Activated naive CD8-positive, alpha-beta T cell treated with anti-CD3 and anti-CD28 coated beads, Interleukin-2, amount 10 ng/mL, durations not matched to agents 7 days and 5 days (primary cell): ENCODE results near the gene ADAMTS20. TPM values are rescaled to one million over a fixed set of nuclear protein-coding genes. Genes with fewer than 3 reads are reported as not detected.

Experiments
- ATAC-seq: fragments of 150-1000 bp; cut with Tn5 transposase; one replicate; pipeline ENCODE4 v1.10.0; 2021; ENCODE audit warnings: low read depth, moderate library complexity
- POLR2A ChIA-PET: fragments of 350-600 bp; sonication (Branson Sonifier 250); formaldehyde crosslinking; loops from one replicate; lab custom pipeline; 2021; ENCODE audit warnings: antibody characterized with exemption; lab: Charles Lee
- DNase-seq: peaks from one replicate; pipeline ENCODE4 v3.0.0; 2021
- H3K27ac Mint-ChIP-seq: one replicate; pipeline ENCODE4 v1.8.0; 2022; ENCODE audit warnings: mild to moderate bottlenecking, mixed read lengths
- H3K27me3 Mint-ChIP-seq: one replicate; pipeline ENCODE4 v1.8.0; 2022; ENCODE audit warnings: mild to moderate bottlenecking, moderate library complexity, mixed read lengths
- H3K36me3 Mint-ChIP-seq: one replicate; pipeline ENCODE4 v1.8.0; 2021; ENCODE audit warnings: mild to moderate bottlenecking, mixed read lengths
- H3K4me1 Mint-ChIP-seq: one replicate; pipeline ENCODE4 v1.8.0; 2021; ENCODE audit warnings: mixed read lengths
- H3K4me3 Mint-ChIP-seq: one replicate; pipeline ENCODE4 v1.8.0; 2022; ENCODE audit warnings: mild to moderate bottlenecking, moderate library complexity, mixed read lengths
- H3K9me3 Mint-ChIP-seq: one replicate; pipeline ENCODE4 v1.8.0; 2021; ENCODE audit warnings: mixed read lengths
- total RNA-seq, 2 experiments: library from RNA; stranded (reverse); gene quantifications; one replicate each; pipeline ENCODE4 v1.2.3, GENCODE V29; 2021

The ADAMTS20 gene
- total RNA-seq, 2 experiments from 2014 or later = not detected

DNA sequence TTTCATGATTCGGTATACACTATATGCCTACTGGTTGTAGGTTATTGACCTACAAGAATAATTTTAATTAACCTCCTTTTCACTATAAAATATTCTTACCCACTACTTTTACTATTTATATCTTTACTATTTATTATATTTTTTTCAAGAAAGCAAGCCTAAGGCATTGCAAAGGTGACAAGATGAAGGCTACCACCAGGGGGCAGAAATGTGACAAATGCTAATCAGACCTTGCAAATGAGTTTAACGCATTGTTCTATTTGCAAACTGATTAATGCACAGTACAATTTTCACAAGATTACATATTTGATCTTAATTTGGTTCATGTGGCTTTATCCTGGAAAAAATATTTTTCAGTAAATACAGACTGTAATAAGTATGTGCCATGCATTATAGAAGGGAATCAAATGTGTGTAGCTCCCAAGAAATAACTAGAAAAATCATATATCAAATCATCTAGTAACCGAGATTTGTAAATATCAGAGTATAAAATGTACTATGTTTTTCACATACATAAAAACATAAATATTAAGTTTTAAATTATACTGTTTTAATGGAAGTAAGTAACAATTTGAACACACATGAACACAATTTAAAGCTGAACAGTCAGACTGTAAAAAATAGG lies 107.0 kb downstream of the ADAMTS20 start:
- H3K4me3 Mint-ChIP-seq = no peak overlapping the region
- no peaks in the 10 kb centered on the region for H3K4me1 Mint-ChIP-seq
- ATAC-seq = no peak
- DNase-seq = no peak
- POLR2A ChIA-PET = no interaction called here
- no peaks in the 10 kb centered on the region for H3K36me3 Mint-ChIP-seq
- H3K9me3 Mint-ChIP-seq = no peaks in the 10 kb centered on the region
- H3K27ac Mint-ChIP-seq = no peak overlapping the region
- peaks cover 3% of the 10 kb centered on the region for H3K27me3 Mint-ChIP-seq

- H3K36me3 Mint-ChIP-seq = no peaks in the 10 kb centered on the region
- no peak for ATAC-seq
- POLR2A ChIA-PET = no interaction called here
These were observed 115.4 kb downstream of the ADAMTS20 start for GRCh38 chr12:43436597-43436996.

GRCh38 chr12:43434614-43435013 lies 117.4 kb downstream of the ADAMTS20 start:
- no peak overlapping the region for H3K27ac Mint-ChIP-seq
- ATAC-seq = no peak
- H3K4me1 Mint-ChIP-seq = no peaks in the 10 kb centered on the region
- no peaks in the 10 kb centered on the region for H3K27me3 Mint-ChIP-seq
- H3K9me3 Mint-ChIP-seq = no peaks in the 10 kb centered on the region
- no peaks in the 10 kb centered on the region for H3K36me3 Mint-ChIP-seq
- H3K4me3 Mint-ChIP-seq = no peak overlapping the region
- no peak for DNase-seq
- POLR2A ChIA-PET = no interaction called here

More at GRCh38 chr12:43436597-43436996, 115.4 kb downstream of the ADAMTS20 start:
- Mint-ChIP-seq H3K27me3 (no peaks in the 10 kb centered on the region), H3K4me1 (no peaks in the 10 kb centered on the region), H3K27ac (no peak overlapping the region), H3K4me3 (no peak overlapping the region), H3K9me3 (no peaks in the 10 kb centered on the region)
- no peak for DNase-seq

GRCh38 chr12:43428088-43428600 lies 123.9 kb downstream of the ADAMTS20 start:
- Mint-ChIP-seq H3K27me3 (no peaks in the 10 kb centered on the region), H3K27ac (no peak overlapping the region), H3K4me3 (no peak overlapping the region), H3K36me3 (no peaks in the 10 kb centered on the region), H3K4me1 (no peaks in the 10 kb centered on the region), H3K9me3 (no peaks in the 10 kb centered on the region)
- DNase-seq (no peak), ATAC-seq (no peak)
- POLR2A ChIA-PET = no interaction called here

DNA sequence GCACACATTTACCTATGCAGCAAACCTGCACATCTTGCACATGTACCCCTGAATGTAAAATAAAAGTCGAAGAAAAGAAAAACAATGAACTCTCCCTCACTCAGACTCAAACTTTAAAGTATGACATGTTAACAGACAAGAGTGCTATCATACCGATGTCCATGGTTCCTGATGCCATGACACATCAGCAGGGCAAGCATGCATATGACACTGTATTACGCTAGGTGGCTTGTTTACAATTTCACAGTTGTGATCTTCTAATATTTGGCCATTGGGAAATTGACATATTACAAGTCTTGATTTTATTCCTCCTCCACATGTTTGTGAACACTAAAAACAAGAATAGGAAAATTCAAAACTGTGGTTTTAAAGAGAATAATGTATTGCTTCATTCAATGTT lies 126.6 kb downstream of the ADAMTS20 start:
- DNase-seq = no peak
- Mint-ChIP-seq H3K36me3 (no peaks in the 10 kb centered on the region), H3K4me1 (no peaks in the 10 kb centered on the region), H3K27ac (no peak overlapping the region), H3K27me3 (no peaks in the 10 kb centered on the region), H3K9me3 (no peaks in the 10 kb centered on the region), H3K4me3 (no peak overlapping the region)
- POLR2A ChIA-PET = no interaction called here
- ATAC-seq = no peak

DNA sequence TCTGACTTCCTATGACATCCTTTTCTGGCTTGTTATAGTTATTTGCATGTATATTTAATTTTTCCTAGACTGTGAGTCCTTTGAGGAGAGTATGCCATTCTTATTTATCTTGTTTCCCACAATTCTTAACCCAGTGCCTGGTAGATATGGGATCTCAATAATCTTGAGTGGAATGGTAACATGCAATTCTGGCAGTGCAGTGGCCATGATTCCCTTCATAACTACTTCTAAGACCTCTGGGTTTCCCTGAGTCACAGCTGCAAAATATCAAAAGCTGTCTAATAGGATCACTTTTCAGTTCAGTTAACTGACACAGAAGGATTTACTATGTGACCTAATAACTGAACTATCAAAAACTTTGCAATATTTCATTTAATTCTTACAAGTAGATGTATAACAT lies 135.0 kb downstream of the ADAMTS20 start:
- H3K9me3 Mint-ChIP-seq = no peaks in the 10 kb centered on the region
- ATAC-seq = no peak
- H3K4me1 Mint-ChIP-seq = no peaks in the 10 kb centered on the region
- no peaks in the 10 kb centered on the region for H3K27me3 Mint-ChIP-seq
- POLR2A ChIA-PET = no interaction called here
- H3K27ac Mint-ChIP-seq = no peak overlapping the region
- no peak overlapping the region for H3K4me3 Mint-ChIP-seq
- no peaks in the 10 kb centered on the region for H3K36me3 Mint-ChIP-seq
- DNase-seq = no peak

DNA sequence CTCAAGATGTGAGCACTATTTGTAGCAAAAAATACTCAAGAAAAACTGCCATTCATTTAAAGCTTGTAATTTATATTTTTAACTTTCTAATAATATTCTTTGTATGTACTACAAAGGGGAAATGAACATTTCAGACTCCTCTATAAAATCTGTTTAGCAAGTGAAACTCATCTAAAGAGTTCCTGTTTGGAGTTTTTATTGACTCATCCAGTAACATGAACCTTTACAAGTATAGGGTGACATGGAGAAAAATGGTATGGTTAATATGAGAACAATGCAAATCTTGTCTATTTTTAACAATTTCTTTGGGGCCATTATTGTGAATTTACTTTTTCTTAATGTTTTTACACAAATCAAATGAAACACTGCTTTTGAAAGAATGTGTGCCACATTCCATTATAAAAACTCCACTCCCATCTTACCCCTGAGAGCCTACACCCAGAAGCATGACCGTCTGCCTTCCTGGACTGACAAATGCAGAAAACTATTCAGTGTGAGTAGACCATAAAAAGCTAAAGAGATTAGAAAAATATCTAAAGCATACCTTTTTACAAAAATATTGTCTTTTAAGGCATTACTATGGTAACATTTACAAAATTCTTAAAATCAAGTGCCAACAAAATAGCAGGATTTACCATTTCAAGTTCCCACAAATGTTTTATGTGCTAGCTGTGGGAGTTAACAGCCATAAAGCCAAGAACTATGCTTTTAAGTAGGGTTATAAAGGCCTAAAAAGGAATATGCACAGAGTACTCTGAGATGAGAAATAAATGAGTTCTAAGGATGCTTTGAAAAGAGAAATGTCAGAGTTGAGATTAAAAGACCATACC lies 144.0 kb downstream of the ADAMTS20 start:
- Mint-ChIP-seq H3K27ac (no peak overlapping the region), H3K27me3 (peaks cover 1% of the 10 kb centered on the region), H3K9me3 (no peaks in the 10 kb centered on the region), H3K4me3 (no peak overlapping the region), H3K36me3 (no peaks in the 10 kb centered on the region), H3K4me1 (no peaks in the 10 kb centered on the region)
- no peak for ATAC-seq
- DNase-seq = no peak
- POLR2A ChIA-PET = no interaction called here

GRCh38 chr12:43406801-43407200 lies 145.2 kb downstream of the ADAMTS20 start:
- no peaks in the 10 kb centered on the region for H3K4me1 Mint-ChIP-seq
- H3K4me3 Mint-ChIP-seq = no peak overlapping the region
- ATAC-seq = no peak
- no peaks in the 10 kb centered on the region for H3K9me3 Mint-ChIP-seq
- peaks cover 1% of the 10 kb centered on the region for H3K27me3 Mint-ChIP-seq
- no peak for DNase-seq
- H3K27ac Mint-ChIP-seq = no peak overlapping the region
- H3K36me3 Mint-ChIP-seq = no peaks in the 10 kb centered on the region
- POLR2A ChIA-PET = no interaction called here

DNA sequence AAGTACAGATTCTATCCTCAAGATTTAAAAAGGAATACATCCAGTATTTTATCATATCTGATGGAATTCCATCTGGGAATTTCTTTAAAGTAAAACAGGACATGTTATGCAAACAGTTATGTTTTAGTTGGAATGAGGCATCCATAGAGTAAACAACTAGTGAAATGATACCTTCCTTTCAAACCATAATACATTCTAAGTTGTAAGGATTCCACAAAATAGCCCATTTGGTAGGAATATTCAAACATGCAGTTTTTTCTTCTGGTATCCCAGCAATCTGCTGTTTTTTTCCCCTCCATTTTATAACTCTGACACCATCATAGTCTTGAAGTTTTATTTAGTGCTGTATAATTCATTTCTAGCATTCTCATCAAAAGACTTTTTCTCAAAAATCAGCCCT lies 149.6 kb downstream of the ADAMTS20 start:
- Mint-ChIP-seq H3K4me1 (no peaks in the 10 kb centered on the region), H3K27ac (no peak overlapping the region), H3K4me3 (no peak overlapping the region), H3K9me3 (no peaks in the 10 kb centered on the region), H3K36me3 (no peaks in the 10 kb centered on the region), H3K27me3 (no peaks in the 10 kb centered on the region)
- DNase-seq (no peak), ATAC-seq (no peak)
- POLR2A ChIA-PET = no interaction called here

DNA sequence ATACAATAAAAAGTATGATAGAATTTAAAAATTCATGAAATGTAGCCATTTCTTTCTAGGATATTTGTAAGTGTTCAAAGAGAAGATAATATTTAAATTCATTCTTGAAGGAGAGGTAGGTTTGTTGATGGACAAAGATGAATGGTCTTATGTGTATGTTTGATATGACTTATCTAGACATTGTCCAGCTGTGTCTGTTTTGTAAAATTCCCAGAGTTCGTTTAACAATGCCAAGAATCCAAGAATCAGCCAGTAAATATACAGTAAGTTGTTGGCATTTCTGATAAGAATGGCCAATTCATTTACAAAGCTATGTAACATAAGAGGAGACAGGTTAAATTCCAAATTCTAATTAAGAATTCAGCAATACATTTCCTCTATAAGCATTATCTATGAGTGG lies 150.9 kb downstream of the ADAMTS20 start:
- POLR2A ChIA-PET = no interaction called here
- Mint-ChIP-seq H3K4me3 (no peak overlapping the region), H3K9me3 (no peaks in the 10 kb centered on the region), H3K27ac (no peak overlapping the region), H3K4me1 (no peaks in the 10 kb centered on the region), H3K36me3 (no peaks in the 10 kb centered on the region), H3K27me3 (no peaks in the 10 kb centered on the region)
- ATAC-seq = no peak
- DNase-seq = no peak

DNA sequence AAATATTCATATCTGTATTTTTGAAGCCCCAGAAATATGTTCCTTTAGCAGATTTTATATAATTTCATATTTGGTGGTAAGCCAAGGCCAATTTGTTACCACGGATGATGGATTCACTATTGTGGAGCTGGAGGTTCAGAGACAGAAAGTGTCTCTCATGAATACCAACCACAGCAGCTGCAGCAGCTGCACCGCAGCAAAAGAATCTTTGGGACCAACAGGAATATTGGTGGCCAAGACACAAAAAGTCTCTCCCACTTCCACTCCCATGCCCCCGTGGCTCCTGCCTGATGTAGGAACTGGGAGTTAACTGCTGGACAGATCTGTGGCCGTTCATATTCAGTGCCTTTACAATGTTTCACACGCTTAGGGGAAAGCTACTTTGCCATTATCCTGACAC lies 155.3 kb downstream of the ADAMTS20 start:
- no peaks in the 10 kb centered on the region for H3K27me3 Mint-ChIP-seq
- no peak for DNase-seq
- no peaks in the 10 kb centered on the region for H3K36me3 Mint-ChIP-seq
- no peak overlapping the region for H3K27ac Mint-ChIP-seq
- H3K4me1 Mint-ChIP-seq = no peaks in the 10 kb centered on the region
- POLR2A ChIA-PET = no interaction called here
- no peaks in the 10 kb centered on the region for H3K9me3 Mint-ChIP-seq
- no peak for ATAC-seq
- no peak overlapping the region for H3K4me3 Mint-ChIP-seq

- no peaks in the 10 kb centered on the region for H3K9me3 Mint-ChIP-seq
- DNase-seq (no peak), ATAC-seq (no peak)
- no peaks in the 10 kb centered on the region for H3K27me3 Mint-ChIP-seq
- H3K27ac Mint-ChIP-seq = no peak overlapping the region
- H3K4me1 Mint-ChIP-seq = no peaks in the 10 kb centered on the region
- POLR2A ChIA-PET = no interaction called here
- no peaks in the 10 kb centered on the region for H3K36me3 Mint-ChIP-seq
- H3K4me3 Mint-ChIP-seq = no peak overlapping the region
These were observed 159.9 kb downstream of the ADAMTS20 start for GRCh38 chr12:43392116-43392515.

GRCh38 chr12:43381879-43382278 lies 170.1 kb downstream of the ADAMTS20 start:
- H3K27me3 Mint-ChIP-seq = no peaks in the 10 kb centered on the region
- H3K4me1 Mint-ChIP-seq = no peaks in the 10 kb centered on the region
- POLR2A ChIA-PET = no interaction called here
- no peaks in the 10 kb centered on the region for H3K36me3 Mint-ChIP-seq
- H3K27ac Mint-ChIP-seq = no peak overlapping the region
- DNase-seq (no peak), ATAC-seq (no peak)
- no peak overlapping the region for H3K4me3 Mint-ChIP-seq
- H3K9me3 Mint-ChIP-seq = peaks cover 8% of the 10 kb centered on the region

GRCh38 chr12:43378448-43378847 lies 173.6 kb downstream of the ADAMTS20 start:
- POLR2A ChIA-PET = no interaction called here
- Mint-ChIP-seq H3K9me3 (peaks cover 8% of the 10 kb centered on the region), H3K27me3 (no peaks in the 10 kb centered on the region), H3K4me3 (no peak overlapping the region), H3K36me3 (no peaks in the 10 kb centered on the region), H3K27ac (no peak overlapping the region), H3K4me1 (no peaks in the 10 kb centered on the region)
- ATAC-seq (no peak), DNase-seq (no peak)
